C4-2B (cell line): Measurements from ENCODE around the gene BMERB1.

Source experiments
- H3K27ac ChIP-seq: fragments of 450-650 bp; 2 replicates; pipeline ENCODE4 v1.5.1; 2017
- ZFX ChIP-seq: fragments of 450-650 bp; IDR thresholded peaks from 2 replicates; pipeline ENCODE4 v1.6.1; 2017
- TF ChIP-seq, protein P1 (sequence below): fragments of 450-650 bp; conservative IDR thresholded peaks from 2 replicates; pipeline ENCODE4 v1.5.1; 2017; ENCODE audit warnings: mild to moderate bottlenecking

Gene BMERB1

DNA sequence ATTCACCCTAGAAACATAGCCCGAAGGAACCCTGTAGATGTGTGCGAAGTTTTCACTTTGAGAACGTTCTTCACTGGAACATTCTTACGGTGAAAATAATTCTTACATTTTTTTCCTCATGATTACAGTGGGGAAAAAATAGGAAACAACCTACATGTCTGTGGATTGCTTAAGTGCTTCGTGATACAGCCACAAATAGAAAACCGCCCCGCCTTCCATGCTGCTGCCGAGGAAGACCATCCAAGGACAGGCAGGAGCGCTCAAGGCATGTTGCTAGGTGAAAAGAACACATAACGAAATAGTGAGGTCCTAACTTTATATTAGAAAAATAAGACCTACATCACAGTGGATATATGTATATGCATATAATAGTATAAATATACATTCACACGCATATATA, 78.8 kb downstream of the BMERB1 start:
- no peak overlapping the region for H3K27ac ChIP-seq
- no peak for TF ChIP-seq ZFX
- TF ChIP-seq, protein P1, sequence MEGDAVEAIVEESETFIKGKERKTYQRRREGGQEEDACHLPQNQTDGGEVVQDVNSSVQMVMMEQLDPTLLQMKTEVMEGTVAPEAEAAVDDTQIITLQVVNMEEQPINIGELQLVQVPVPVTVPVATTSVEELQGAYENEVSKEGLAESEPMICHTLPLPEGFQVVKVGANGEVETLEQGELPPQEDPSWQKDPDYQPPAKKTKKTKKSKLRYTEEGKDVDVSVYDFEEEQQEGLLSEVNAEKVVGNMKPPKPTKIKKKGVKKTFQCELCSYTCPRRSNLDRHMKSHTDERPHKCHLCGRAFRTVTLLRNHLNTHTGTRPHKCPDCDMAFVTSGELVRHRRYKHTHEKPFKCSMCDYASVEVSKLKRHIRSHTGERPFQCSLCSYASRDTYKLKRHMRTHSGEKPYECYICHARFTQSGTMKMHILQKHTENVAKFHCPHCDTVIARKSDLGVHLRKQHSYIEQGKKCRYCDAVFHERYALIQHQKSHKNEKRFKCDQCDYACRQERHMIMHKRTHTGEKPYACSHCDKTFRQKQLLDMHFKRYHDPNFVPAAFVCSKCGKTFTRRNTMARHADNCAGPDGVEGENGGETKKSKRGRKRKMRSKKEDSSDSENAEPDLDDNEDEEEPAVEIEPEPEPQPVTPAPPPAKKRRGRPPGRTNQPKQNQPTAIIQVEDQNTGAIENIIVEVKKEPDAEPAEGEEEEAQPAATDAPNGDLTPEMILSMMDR = no peak

DNA sequence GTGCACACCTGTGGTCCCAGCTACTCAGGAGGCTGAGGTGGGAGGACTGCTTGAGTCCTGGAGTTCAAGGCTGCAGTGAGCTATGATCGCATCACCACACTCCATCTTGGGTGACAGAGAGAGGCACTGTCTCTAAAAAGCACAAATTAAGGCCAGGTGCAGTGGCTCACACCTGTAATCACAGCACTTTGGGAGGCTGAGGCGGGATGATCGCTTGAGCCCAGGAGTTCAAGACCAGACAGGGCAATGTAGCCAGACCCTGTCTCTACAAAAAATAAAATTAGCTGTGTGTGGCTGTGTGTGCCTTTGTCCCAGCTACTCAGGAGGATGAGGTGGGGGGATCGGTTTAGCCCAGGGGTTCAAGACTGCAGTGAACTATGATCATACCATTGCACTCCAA, 81.6 kb downstream of the BMERB1 start:
- TF ChIP-seq, protein P1 = no peak
- TF ChIP-seq ZFX = no peak
- H3K27ac ChIP-seq = no peak overlapping the region

DNA sequence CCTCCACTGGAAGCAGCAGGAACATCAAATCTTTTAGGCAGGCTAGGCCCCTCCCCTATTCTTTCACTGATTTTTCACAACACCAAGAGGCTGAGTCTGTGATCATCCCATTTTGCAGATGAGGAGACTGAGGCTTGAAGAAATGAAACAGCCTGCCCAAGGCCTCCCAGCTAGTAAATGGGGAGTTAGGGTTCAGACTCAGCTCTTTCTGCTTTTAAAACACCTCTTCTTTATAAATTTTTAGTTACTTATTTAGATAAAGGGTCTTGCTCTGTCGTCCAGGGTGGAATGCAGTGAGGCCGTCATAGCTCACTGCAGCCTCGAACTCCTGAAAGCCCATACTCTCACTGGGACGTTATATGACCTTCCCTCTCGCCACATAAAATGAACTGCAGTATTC, 82.2 kb downstream of the BMERB1 start:
- TF ChIP-seq, protein P1 = no peak
- no peak for TF ChIP-seq ZFX
- no peak overlapping the region for H3K27ac ChIP-seq

DNA sequence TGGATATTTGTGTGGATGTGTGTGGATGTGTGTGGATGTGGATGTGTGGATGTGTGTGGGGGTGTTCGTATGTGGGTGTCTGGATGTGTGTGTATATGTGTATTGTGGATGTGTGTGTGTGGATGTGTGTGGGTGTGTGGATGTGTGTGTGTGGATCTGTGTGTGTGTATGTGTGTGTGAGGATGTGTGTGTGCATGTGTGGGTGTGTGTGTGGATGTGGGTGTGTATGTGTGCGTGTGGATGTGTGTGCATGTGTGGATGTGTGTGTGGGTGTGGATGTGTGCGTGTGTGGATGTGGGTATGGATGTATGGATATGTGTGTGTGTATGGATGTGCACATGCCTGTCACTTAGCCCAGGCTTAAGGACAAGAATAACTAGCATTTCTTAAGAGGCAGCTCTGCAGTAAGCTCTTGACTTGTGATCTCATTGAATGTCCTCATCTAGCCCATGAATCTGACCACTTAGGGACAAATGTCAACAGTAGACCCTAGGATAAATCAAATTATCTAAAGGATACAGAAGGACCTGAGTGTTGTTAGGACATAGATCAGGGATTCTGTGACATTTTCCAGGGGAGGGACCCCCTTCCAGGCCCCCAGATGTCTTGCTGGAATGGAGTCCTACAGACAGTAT, 83.5 kb downstream of the BMERB1 start:
- TF ChIP-seq, protein P1 = no peak
- no peak for TF ChIP-seq ZFX
- no peak overlapping the region for H3K27ac ChIP-seq

DNA sequence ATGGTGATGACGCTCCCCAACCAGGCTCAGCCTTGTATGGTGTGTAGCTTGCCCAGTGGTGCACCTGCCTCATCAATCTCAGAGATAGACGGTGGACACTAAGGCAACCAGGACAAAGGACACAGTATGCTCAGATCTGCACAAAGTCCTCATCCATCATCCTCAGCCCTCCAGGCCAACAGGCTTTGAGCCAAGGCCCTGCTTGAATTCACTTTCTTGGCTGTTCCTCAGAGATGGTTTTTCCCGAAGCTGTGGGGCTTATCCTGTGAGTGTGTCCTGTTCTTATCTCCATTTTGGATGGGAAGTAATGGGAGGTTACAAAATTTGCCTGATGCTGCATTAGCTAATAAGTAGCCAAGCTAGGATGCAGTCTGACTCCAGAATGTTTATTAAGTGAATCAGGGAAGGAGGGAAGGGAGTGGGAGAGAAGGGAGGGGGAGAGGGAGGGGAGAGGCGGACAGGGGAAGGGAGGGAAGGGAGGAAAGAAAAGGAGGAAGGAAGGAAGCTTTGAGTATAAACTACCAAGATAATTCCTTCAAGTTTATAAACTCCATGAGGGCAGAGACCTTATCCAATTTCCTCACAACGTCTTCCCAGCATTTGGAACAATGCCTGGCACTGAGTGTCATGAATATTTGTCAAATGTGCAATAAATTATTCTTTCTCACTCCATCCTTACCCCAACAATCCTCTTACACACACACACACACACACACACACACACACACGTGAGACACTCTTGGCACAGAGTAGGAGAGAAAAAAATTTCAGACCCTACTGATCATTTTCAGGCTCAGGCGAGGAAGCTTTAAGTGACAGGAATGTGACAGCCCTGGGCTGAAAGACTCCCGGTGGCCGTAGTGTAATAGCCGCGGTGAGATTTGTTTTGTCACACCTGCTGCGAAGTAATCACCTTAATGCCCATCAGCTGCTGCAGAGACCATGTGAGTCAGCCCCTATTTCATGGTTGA, 84.3 kb downstream of the BMERB1 start:
- TF ChIP-seq ZFX = no peak
- TF ChIP-seq, protein P1 = no peak
- H3K27ac ChIP-seq = no peak overlapping the region

DNA sequence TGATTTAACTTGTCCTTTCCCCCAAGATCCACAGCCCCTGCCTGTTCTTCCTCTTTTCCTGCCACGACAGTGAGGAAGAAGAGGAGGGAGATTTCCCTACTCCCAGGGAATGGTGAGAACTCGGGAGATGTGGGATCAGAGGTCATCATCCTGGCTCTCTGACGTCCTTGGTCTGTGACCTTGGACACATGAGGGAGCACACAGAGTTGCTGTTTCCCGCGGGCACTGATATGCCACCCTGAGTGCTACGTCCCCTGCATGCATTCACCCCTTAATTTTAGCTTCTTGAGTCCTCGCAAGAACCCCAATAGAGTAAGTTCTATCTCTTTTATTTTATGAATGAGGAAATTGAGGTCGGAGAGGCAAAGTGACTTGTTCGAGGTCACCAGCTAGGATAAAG, 85.4 kb downstream of the BMERB1 start:
- no peak overlapping the region for H3K27ac ChIP-seq
- TF ChIP-seq ZFX = no peak
- TF ChIP-seq, protein P1 = no peak

DNA sequence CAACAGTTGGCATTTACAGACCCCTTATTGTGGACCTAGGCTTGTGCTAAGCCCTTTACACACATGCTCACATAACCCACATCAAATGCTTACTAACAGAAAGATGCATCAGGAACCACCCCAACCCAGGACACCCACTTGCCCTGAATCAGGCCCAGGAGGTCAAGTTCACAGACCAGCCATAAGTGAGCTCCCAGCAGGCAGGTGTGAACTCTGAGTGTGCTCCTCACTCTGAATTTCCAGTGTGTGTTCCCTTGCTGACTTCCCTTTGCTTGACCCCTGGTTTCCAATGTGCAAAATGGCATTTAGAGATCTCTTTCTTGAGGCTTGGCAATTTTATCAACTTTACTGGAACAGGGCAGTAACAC, 87.0 kb downstream of the BMERB1 start:
- TF ChIP-seq ZFX = no peak
- TF ChIP-seq, protein P1 = no peak

More for the DNA sequence above, 87.0 kb downstream of the BMERB1 start:
- H3K27ac ChIP-seq = no peak overlapping the region
